GM23338 (cell line): ENCODE measurements around the gene DMWD. TPM values are rescaled to one million over a fixed set of nuclear protein-coding genes. Genes with fewer than 3 reads are reported as not detected.

ENCODE experiments used
- ATAC-seq: fragments of 200-7000 bp; cut with Tn5 transposase; 3 replicates; pipeline ENCODE4 v1.9.1; 2020
- DNase-seq: peaks from one replicate; pipeline ENCODE4 v3.0.0-alpha.2; 2015; ENCODE audit warnings: low spot score
- H2AFZ ChIP-seq: fragments of 200-600 bp; sonication (generic); 2 replicates; pipeline ENCODE4 v1.8.0; 2016; ENCODE audit warnings: antibody characterized with exemption, mild to moderate bottlenecking, moderate library complexity
- H3F3A ChIP-seq: fragments of 200-600 bp; sonication (generic); replicated peaks from 2 replicates; pipeline ENCODE4 v1.8.0; 2017; ENCODE audit warnings: antibody characterized with exemption, mixed run types, low read depth
- H3K27ac ChIP-seq: fragments of 200-600 bp; sonication (generic); 2 replicates; pipeline ENCODE4 v1.6.1; 2016; ENCODE audit warnings: low read depth
- H3K27me3 ChIP-seq: fragments of 200-600 bp; sonication (generic); 2 replicates; pipeline ENCODE4 v1.8.0; 2016; ENCODE audit warnings: mild to moderate bottlenecking, mixed run types, moderate library complexity; ENCODE audit not compliant: insufficient read depth
- H3K36me3 ChIP-seq: fragments of 200-600 bp; sonication (generic); 2 replicates; pipeline ENCODE4 v1.8.0; 2016; ENCODE audit warnings: mild to moderate bottlenecking; ENCODE audit not compliant: insufficient read depth
- H3K4me1 ChIP-seq: fragments of 200-600 bp; sonication (generic); 2 replicates; pipeline ENCODE4 v1.8.0; 2016; ENCODE audit warnings: mild to moderate bottlenecking, moderate library complexity; ENCODE audit not compliant: insufficient read depth
- H3K4me2 ChIP-seq: fragments of 200-600 bp; sonication (generic); 2 replicates; pipeline ENCODE4 v1.7.1; 2017; ENCODE audit warnings: mixed run types
- H3K4me3 ChIP-seq: fragments of 200-600 bp; sonication (generic); 2 replicates; pipeline ENCODE4 v1.6.1; 2016; ENCODE audit warnings: mixed run types
- H3K79me2 ChIP-seq: fragments of 200-600 bp; sonication (generic); replicated peaks from 2 replicates; pipeline ENCODE4 v1.8.0; 2017; ENCODE audit warnings: mild to moderate bottlenecking; ENCODE audit not compliant: insufficient read depth
- H3K9me2 ChIP-seq: fragments of 200-600 bp; sonication (generic); 2 replicates; pipeline ENCODE4 v1.8.0; 2017; ENCODE audit not compliant: insufficient read depth
- H4K20me1 ChIP-seq: fragments of 200-600 bp; sonication (generic); replicated peaks from 2 replicates; pipeline ENCODE4 v1.8.0; 2017; ENCODE audit warnings: mild to moderate bottlenecking; ENCODE audit not compliant: insufficient read depth
- H3K27ac Mint-ChIP-seq: 2 replicates; pipeline ENCODE4 v1.8.0; 2020; ENCODE audit warnings: inconsistent platforms, mild to moderate bottlenecking, moderate library complexity, mixed read lengths
- H3K27me3 Mint-ChIP-seq: 3 replicates; pipeline ENCODE4 v1.8.0; 2022; ENCODE audit warnings: low read depth, mild to moderate bottlenecking, moderate library complexity, mixed read lengths, inconsistent platforms; ENCODE audit not compliant: insufficient read depth, poor library complexity
- H3K36me3 Mint-ChIP-seq: 3 replicates; pipeline ENCODE4 v1.8.0; 2021; ENCODE audit warnings: low read depth, mild to moderate bottlenecking, inconsistent platforms, moderate library complexity, mixed read lengths
- H3K4me1 Mint-ChIP-seq: 3 replicates; pipeline ENCODE4 v1.8.0; 2020; ENCODE audit warnings: mild to moderate bottlenecking, inconsistent platforms, mixed read lengths
- H3K4me3 Mint-ChIP-seq: 3 replicates; pipeline ENCODE4 v1.8.0; 2021; ENCODE audit warnings: moderate library complexity, mild to moderate bottlenecking, inconsistent platforms, mixed read lengths
- H3K9me3 Mint-ChIP-seq: 3 replicates; pipeline ENCODE4 v1.8.0; 2020; ENCODE audit warnings: moderate library complexity, mild to moderate bottlenecking, inconsistent platforms, mixed read lengths
- CREB1 ChIP-seq: fragments of 250-450 bp; sonication (Bioruptor Pico); IDR thresholded peaks from 2 replicates; pipeline ENCODE4 v1.5.0; 2020; ENCODE audit warnings: low read depth, mild to moderate bottlenecking, moderate library complexity
- CTCF ChIP-seq, 2 experiments: fragments of 200-600 bp in 1 of 2; sonication (generic) in 1 of 2; conservative IDR thresholded peaks; 2 replicates each; pipeline versions ENCODE4 v1.5.1 to v1.6.1; 2016 to 2017; ENCODE audit warnings: antibody characterized with exemption in 2 of 2, low read depth in 2 of 2, mild to moderate bottlenecking in 2 of 2, moderate library complexity in 1 of 2
- ETS1 ChIP-seq: IDR thresholded peaks from 2 replicates; pipeline ENCODE4 v1.6.1; 2016; ENCODE audit warnings: antibody characterized with exemption
- EZH2 ChIP-seq: fragments of 200-600 bp; sonication (generic); IDR thresholded peaks from one replicate; pipeline ENCODE4 v1.8.0; 2017; ENCODE audit warnings: antibody characterized with exemption, mild to moderate bottlenecking, low read depth; ENCODE audit not compliant: unreplicated experiment
- JUNB ChIP-seq: IDR thresholded peaks from one replicate; pipeline ENCODE4 v1.6.1; 2016; ENCODE audit warnings: antibody characterized with exemption; ENCODE audit not compliant: unreplicated experiment
- POLR2AphosphoS5 ChIP-seq: IDR thresholded peaks from 2 replicates; pipeline ENCODE4 v1.6.1; 2016; ENCODE audit warnings: antibody characterized with exemption, low read depth
- STAT1 ChIP-seq: IDR thresholded peaks from one replicate; pipeline ENCODE4 v1.6.1; 2016; ENCODE audit warnings: antibody characterized with exemption; ENCODE audit not compliant: unreplicated experiment
- ZNF114 ChIP-seq: fragments of 250-450 bp; sonication (Bioruptor Pico); IDR thresholded peaks from 2 replicates; pipeline ENCODE4 v1.5.0; 2020; ENCODE audit warnings: mild to moderate bottlenecking, moderate library complexity
- ZNF331 ChIP-seq: fragments of 250-450 bp; sonication (Bioruptor Pico); IDR thresholded peaks from 2 replicates; pipeline ENCODE4 v1.5.0; 2020; ENCODE audit warnings: low read depth, mild to moderate bottlenecking, moderate library complexity
- ZNF462 ChIP-seq: fragments of 250-450 bp; sonication (Bioruptor Pico); IDR thresholded peaks from 2 replicates; pipeline ENCODE4 v1.5.0; 2020; ENCODE audit warnings: mild to moderate bottlenecking, moderate library complexity
- long read RNA-seq: library from polyadenylated mRNA; unstranded; transcript quantifications from one replicate; pipeline ENCODE4 v2.0.0, GENCODE V29; 2020; ENCODE audit not compliant: unreplicated experiment
- polyA plus RNA-seq: library from polyadenylated mRNA; unstranded; fragments of >200 nt; fragmentation: Nextera tagmentation; extraction: Ambion mirVana; gene quantifications from 2 replicates; pipeline ENCODE4 v1.2.1, GENCODE V29; 2016
- total RNA-seq: library from RNA; depleted of rRNA; stranded (reverse); fragments of >200 nt; shearing (Covaris generic); gene quantifications from 2 replicates; pipeline ENCODE4 v1.2.3, GENCODE V29; 2014; rRNA removed

Gene DMWD
- 33.1 and 45.6 TPM in 2 replicates for total RNA-seq
- 11.8 and 12.1 TPM in 2 replicates for polyA plus RNA-seq
- long read RNA-seq, partial matches to known transcripts = 1 of 1 reads
- long read RNA-seq, other reads (novel, unspliced or antisense) = 0 of 1 reads

- no peak within 1 kb of the TSS for H3K27ac ChIP-seq
- peaks cover 14% of the 10 kb centered on the region for H3K27me3 Mint-ChIP-seq
- ATAC-seq (peak; percentile 94), DNase-seq (peak; percentile 99)
- no peaks in the 10 kb centered on the region; the same call in none of the 3 replicates for H3K9me3 Mint-ChIP-seq
- H3K36me3 ChIP-seq = peaks cover 6% of the 10 kb centered on the region; the same call in 1 of the 2 replicates
- peak within 1 kb of the TSS; percentile 96 for H3K4me3 Mint-ChIP-seq
- no peak for TF ChIP-seq JUNB
- no peak for TF ChIP-seq EZH2
- no peak for TF ChIP-seq ZNF331
- no peak for TF ChIP-seq ETS1
- TF ChIP-seq ZNF114 (CRISPR knock-in tag) = no peak
- no peak for TF ChIP-seq STAT1
- TF ChIP-seq POLR2AphosphoS5 = no peak
- TF ChIP-seq ZNF462 (CRISPR knock-in tag) = no peak
- TF ChIP-seq CTCF (conservative IDR thresholded peaks at IDR 0.05; ENCODE audit: low read depth in 2 of 2) = no peak
- no peak for TF ChIP-seq CREB1 (CRISPR knock-in tag)
- peaks cover 6% of the 10 kb centered on the region for H3K4me1 ChIP-seq
- no peaks in the 10 kb centered on the region for H3K27me3 ChIP-seq
- peak within 1 kb of the TSS; percentile 99 for H3K4me2 ChIP-seq
- H3F3A ChIP-seq = peaks cover 9% of the 10 kb centered on the region; the same call in 1 of the 2 replicates
- H3K36me3 Mint-ChIP-seq = peaks cover 30% of the 10 kb centered on the region
- peak within 1 kb of the TSS; percentile 98 for H3K4me3 ChIP-seq
- H2AFZ ChIP-seq = no peak within 1 kb of the TSS
- peak within 1 kb of the TSS; percentile 89 for H3K27ac Mint-ChIP-seq
- peaks cover 20% of the 10 kb centered on the region for H3K4me1 Mint-ChIP-seq
- no peaks in the 10 kb centered on the region for H3K9me2 ChIP-seq
- H4K20me1 ChIP-seq = peaks cover 13% of the 10 kb centered on the region
- H3K79me2 ChIP-seq = peaks cover 17% of the 10 kb centered on the region
Observed at GRCh38 chr19:45792470-45793177, at the start of gene DMWD. DMWD (minus strand) TSS chr19:45792845; CDS start chr19:45792756, 89 bp downstream.
